ENCODE measurements around the gene LRRC15. TPM values are rescaled to one million over a fixed set of nuclear protein-coding genes. Genes with fewer than 3 reads are reported as not detected.
A peak's percentile ranks its signal among the peaks of the same experiment; 100 is the strongest.

LRRC15 gene
- total and polyA plus RNA-seq, 2 donors from 2014 or later, result 0.09 to 0.63 TPM

- FAIRE-seq, result no peak
- intact Hi-C loops (cut with DNase I), result no loop called here
- TF ChIP-seq CTCF (IDR thresholded peaks at IDR 0.05; ENCODE audit: borderline replicate concordance, extremely low read depth, insufficient read depth), result no peak
- H3K27me3 ChIP-seq (ENCODE audit: control insufficient read depth, insufficient read depth, low read length), result no peaks in the 10 kb centered on the region
- no peak overlapping the region for H3K9ac ChIP-seq (ENCODE audit: low read length in 3 of 3)
- no peaks in the 10 kb centered on the region for H3K9me3 ChIP-seq (ENCODE audit: control insufficient read depth in 2 of 3, insufficient read depth in 1 of 3, low read length in 3 of 3)
- H3K27ac ChIP-seq (ENCODE audit: low read depth in 2 of 2, low read length in 2 of 2), result no peak overlapping the region
- no peaks in the 10 kb centered on the region for H3K36me3 ChIP-seq (ENCODE audit: control insufficient read depth in 2 of 3, insufficient read depth in 3 of 3, low read length in 3 of 3)
- no peak overlapping the region for H3K4me3 ChIP-seq (ENCODE audit: low read length in 3 of 3)
- H3K4me1 ChIP-seq (ENCODE audit: control insufficient read depth in 2 of 3, insufficient read depth in 2 of 3, low read depth in 1 of 3, low read length in 3 of 3), result no peaks in the 10 kb centered on the region
- DNase-seq, result peak in 1 of 5 donors; percentile 46
Measured at GRCh38 chr3:194381460-194381875, 11.9 kb upstream of the LRRC15 start.

DNA sequence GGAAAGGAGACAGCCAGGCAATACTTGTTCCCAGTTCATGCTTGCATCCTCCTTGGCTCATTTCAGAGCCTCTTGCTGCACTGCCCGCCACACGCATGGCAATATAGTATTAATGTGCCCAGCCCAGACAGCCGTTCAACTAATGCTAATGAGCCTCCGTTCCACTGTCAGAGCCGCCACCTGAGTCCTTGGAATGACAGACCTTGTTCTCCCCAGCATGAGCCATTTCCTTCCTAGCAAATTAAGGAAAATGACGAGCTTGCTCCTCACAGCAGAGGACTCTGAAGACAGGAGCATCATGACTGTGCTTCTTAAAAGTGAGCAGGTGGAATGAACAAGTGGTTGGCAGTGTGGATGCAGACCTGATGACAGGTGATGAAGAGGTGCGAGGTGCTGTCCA is 10.8 kb upstream of the LRRC15 start:
- Histone ChIP-seq H3K9ac (ENCODE audit: low read length in 3 of 3) (no peak overlapping the region), H3K4me3 (ENCODE audit: low read length in 3 of 3) (no peak overlapping the region), H3K36me3 (ENCODE audit: control insufficient read depth in 2 of 3, insufficient read depth in 3 of 3, low read length in 3 of 3) (no peaks in the 10 kb centered on the region), H3K27ac (ENCODE audit: low read depth in 2 of 2, low read length in 2 of 2) (no peak overlapping the region), H3K27me3 (ENCODE audit: control insufficient read depth, insufficient read depth, low read length) (no peaks in the 10 kb centered on the region), H3K4me1 (ENCODE audit: control insufficient read depth in 2 of 3, insufficient read depth in 2 of 3, low read depth in 1 of 3, low read length in 3 of 3) (no peaks in the 10 kb centered on the region), H3K9me3 (ENCODE audit: control insufficient read depth in 2 of 3, insufficient read depth in 1 of 3, low read length in 3 of 3) (no peaks in the 10 kb centered on the region)
- no peak for DNase-seq
- TF ChIP-seq CTCF (IDR thresholded peaks at IDR 0.05; ENCODE audit: borderline replicate concordance, extremely low read depth, insufficient read depth), result no peak
- no peak for FAIRE-seq
- intact Hi-C loops (cut with DNase I), result no loop called here

GRCh38 chr3:194379651-194380050 is 10.1 kb upstream of the LRRC15 start:
- H3K9me3 ChIP-seq (ENCODE audit: control insufficient read depth in 2 of 3, insufficient read depth in 1 of 3, low read length in 3 of 3), result no peaks in the 10 kb centered on the region
- no peak for FAIRE-seq
- TF ChIP-seq CTCF (IDR thresholded peaks at IDR 0.05; ENCODE audit: borderline replicate concordance, extremely low read depth, insufficient read depth), result no peak
- peak in 1 of 5 donors; percentile 14 for DNase-seq
- H3K27ac ChIP-seq (ENCODE audit: low read depth in 2 of 2, low read length in 2 of 2), result no peak overlapping the region
- intact Hi-C loops (cut with DNase I), result no loop called here
- no peaks in the 10 kb centered on the region for H3K36me3 ChIP-seq (ENCODE audit: control insufficient read depth in 2 of 3, insufficient read depth in 3 of 3, low read length in 3 of 3)
- no peak overlapping the region for H3K4me3 ChIP-seq (ENCODE audit: low read length in 3 of 3)
- H3K27me3 ChIP-seq (ENCODE audit: control insufficient read depth, insufficient read depth, low read length), result no peaks in the 10 kb centered on the region
- H3K4me1 ChIP-seq (ENCODE audit: control insufficient read depth in 2 of 3, insufficient read depth in 2 of 3, low read depth in 1 of 3, low read length in 3 of 3), result no peaks in the 10 kb centered on the region
- H3K9ac ChIP-seq (ENCODE audit: low read length in 3 of 3), result no peak overlapping the region

GRCh38 chr3:194379231-194379630 is 9.7 kb upstream of the LRRC15 start:
- no peaks in the 10 kb centered on the region for H3K4me1 ChIP-seq (ENCODE audit: control insufficient read depth in 2 of 3, insufficient read depth in 2 of 3, low read depth in 1 of 3, low read length in 3 of 3)
- no peak overlapping the region for H3K9ac ChIP-seq (ENCODE audit: low read length in 3 of 3)
- no peaks in the 10 kb centered on the region for H3K27me3 ChIP-seq (ENCODE audit: control insufficient read depth, insufficient read depth, low read length)
- intact Hi-C loops (cut with DNase I), result no loop called here
- H3K27ac ChIP-seq (ENCODE audit: low read depth in 2 of 2, low read length in 2 of 2), result no peak overlapping the region
- FAIRE-seq (no peak), DNase-seq (no peak)
- H3K9me3 ChIP-seq (ENCODE audit: control insufficient read depth in 2 of 3, insufficient read depth in 1 of 3, low read length in 3 of 3), result no peaks in the 10 kb centered on the region
- no peak for TF ChIP-seq CTCF (IDR thresholded peaks at IDR 0.05; ENCODE audit: borderline replicate concordance, extremely low read depth, insufficient read depth)
- no peaks in the 10 kb centered on the region for H3K36me3 ChIP-seq (ENCODE audit: control insufficient read depth in 2 of 3, insufficient read depth in 3 of 3, low read length in 3 of 3)
- no peak overlapping the region for H3K4me3 ChIP-seq (ENCODE audit: low read length in 3 of 3)
